CD4-positive, alpha-beta T cell treated with Interleukin-6 at 100 ng/mL for 8 hours (primary cell): ENCODE data around the gene HIVEP3.
A peak's percentile ranks its signal among the peaks of the same experiment; 100 is the strongest.
"Not testable (repeated sequence)": the region's sequence is repeated elsewhere in the genome, so short reads cannot be mapped to it uniquely, and the experiment has no call there.

Experiments
- DNase-seq: peaks from one replicate; pipeline ENCODE4 v3.0.0-alpha.2; 2020; ENCODE audit warnings: mixed read lengths, low spot score

The HIVEP3 gene

DNA sequence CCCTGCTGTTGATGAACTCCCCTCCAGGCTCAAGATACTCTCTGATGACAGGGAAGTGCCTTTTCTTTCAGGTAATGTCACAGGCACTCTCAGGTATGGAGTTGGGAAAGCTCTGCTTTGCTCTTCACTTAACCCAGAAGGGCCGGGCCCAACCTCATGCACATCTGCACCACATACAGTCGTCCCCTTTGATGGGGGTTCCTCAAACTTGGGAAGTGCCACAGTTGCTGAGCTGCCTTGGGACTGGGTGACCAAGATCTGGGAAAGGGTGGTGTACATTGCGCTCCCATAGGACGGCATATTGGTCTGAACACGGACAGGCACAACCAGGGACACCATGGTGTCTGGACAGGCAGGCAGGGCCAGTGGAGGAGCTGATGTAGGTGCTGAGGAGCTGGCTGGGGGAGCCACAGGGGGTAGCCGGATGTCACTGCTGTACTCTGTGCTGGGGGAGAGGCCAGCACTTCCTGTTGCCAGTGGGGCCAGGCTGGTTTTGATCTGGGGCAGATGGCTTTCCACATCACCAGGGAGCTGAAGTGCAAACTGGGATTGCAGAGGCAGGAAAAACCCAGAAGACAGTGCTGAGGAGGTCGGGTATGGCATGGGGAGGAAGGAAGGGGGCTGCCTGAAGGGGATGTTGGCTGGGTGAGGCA, 338.1 kb downstream of the HIVEP3 start:
- no peak for DNase-seq

GRCh38 chr1:41580021-41580420, 338.7 kb downstream of the HIVEP3 start:
- DNase-seq, result no peak

DNA sequence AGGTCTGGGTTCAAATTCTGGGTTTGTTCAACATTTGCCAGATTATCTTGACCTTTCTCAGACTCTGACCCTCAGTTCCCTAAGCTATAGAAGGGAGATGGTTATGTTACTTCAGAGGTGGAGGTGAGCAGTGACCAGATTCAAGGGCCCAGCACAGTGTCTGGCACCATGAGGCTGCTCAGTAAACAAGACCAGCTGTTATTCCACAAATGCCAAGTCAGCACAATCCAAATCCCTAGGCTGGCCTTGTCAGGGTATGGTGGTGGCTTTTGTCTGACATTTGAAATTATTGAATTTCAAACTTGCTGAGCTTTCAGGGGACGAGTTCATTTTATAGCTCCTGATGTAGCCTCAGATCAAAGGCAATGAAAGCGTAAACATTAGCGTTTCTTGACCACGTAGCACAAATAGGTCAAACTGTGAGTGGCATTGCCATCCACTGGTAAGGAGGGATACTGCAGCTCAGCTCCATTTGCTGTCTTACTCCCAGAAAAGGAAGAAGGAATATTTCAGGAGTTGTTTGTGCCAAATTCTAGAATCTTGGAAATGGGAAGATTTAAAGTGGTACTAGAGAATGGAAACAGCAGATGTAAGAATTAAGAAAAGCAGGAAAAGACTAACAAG, 339.9 kb downstream of the HIVEP3 start:
- no peak for DNase-seq

GRCh38 chr1:41576620-41577019, 342.1 kb downstream of the HIVEP3 start:
- DNase-seq, result no peak

DNA sequence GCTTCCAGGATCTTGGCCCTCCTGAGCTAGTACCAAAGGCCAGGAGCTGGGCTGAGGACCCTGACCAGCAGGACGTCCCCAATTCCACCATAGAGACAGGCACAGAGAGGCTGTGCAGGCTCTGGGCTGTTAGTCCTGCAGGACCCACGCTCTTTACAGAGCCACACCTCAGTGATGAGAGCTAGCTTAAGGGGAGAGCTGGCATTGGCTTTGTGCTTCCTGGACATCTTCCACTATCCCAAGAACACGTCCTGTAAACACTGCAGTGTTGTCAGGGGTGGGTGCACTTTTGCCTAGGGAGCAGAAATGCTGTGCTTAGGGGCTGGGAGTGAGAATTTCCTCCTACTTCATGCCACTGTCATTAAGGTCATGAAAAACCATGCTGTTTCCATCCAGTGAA, 342.5 kb downstream of the HIVEP3 start:
- DNase-seq, result no peak

DNA sequence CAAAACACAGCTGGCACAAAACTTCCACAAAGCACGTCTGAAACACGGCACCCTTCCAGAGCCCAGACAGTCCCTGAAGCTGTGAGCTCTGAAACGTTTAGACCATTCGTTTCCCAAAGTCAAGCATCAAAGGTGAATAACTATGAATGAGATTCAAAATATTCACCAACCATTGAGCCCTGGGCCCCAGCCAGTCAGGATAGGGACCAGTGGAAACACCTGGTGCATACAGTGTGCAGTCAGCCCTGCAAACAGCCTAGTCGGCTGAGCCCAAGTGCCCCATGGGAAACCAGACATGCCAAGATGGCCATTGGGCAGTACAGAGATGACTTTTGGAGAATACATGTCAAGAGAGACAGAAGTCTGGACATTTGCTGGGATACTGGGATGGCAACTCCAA, 343.9 kb downstream of the HIVEP3 start:
- no peak for DNase-seq

- peak; percentile 77 for DNase-seq
Observed at GRCh38 chr1:41573785-41574713, 344.7 kb downstream of the HIVEP3 start.

GRCh38 chr1:41573194-41573593, 345.5 kb downstream of the HIVEP3 start:
- no peak for DNase-seq

- DNase-seq, result no peak
Observed at GRCh38 chr1:41572224-41572623, 346.5 kb downstream of the HIVEP3 start.

DNA sequence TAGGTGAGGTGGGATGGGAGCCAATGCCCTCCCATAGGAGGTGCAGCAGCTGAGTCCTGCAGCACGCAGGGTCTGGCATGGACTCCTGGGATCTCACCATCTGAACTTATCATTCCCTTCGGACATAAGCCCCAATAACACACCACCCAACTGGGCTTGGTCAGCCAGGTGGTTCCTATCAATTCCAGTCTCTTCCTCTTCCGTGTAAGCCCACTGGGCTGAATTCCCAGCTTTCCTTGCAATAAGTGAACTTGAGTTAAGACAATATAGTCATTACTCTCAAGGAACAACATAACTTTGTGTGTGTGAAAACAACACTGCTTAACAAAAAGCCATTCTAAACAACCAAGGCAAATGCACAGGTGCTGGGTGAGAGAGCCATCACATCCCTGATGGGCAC, 347.7 kb downstream of the HIVEP3 start:
- DNase-seq, result no peak

DNA sequence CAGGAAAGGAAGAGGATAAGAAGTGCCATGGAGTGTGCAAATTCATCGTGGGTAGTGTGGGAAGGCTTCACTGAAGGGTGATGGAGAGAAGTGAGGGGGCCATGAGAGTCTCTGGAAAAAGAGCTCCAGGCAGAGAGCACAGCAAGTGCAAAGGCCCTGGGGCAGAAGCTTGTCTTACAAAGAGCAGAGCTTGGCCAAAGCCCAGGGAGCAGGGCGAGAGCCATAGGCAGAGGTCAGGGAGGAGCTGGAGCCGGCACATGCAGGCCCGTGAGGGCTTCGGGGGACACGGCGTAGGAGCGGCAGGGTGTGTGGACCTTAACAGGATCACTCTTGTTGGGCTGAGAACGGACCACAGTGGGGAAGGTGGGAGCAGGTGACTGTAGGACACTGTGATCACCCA, 350.5 kb downstream of the HIVEP3 start:
- DNase-seq, result no peak

GRCh38 chr1:41566969-41567368, 351.8 kb downstream of the HIVEP3 start:
- DNase-seq, result no peak

- DNase-seq, result no peak
Observed at GRCh38 chr1:41566274-41566885, 352.3 kb downstream of the HIVEP3 start.

DNA sequence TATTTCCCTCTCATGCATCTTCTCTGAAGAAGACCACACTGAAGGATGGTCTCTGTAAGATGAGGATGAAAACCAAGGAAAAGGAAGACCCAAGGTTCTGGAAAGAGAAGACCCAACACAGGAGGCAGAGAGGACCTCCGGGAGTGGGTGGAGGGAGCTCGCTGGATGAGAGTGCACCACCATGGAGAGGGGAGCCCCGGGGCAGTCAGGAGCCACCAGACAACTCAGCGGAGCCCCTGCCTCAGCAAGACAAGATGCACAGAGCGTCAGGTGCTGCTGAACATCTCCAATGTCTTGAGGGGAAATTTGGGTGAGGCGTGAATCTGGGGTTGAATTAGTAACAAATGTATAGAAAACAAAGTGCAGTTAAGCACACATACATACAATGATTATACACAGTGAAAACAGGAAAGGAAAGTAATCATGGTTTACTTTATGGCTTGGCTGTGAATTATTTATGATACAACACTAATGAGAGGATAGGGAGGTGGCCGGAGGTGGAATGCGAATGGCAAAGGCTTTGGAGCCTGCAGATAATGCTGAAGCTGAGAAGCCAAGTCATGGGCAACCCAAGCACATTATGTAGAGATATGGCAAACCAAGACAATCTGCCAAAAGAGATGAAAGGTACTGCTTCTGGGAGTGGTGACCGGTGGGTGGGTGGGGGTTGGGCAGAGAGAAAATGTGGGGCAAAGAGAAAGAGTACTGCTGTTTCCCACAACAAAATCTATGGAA, 353.8 kb downstream of the HIVEP3 start:
- no peak for DNase-seq

GRCh38 chr1:41562328-41562727, 356.4 kb downstream of the HIVEP3 start:
- no peak for DNase-seq

DNA sequence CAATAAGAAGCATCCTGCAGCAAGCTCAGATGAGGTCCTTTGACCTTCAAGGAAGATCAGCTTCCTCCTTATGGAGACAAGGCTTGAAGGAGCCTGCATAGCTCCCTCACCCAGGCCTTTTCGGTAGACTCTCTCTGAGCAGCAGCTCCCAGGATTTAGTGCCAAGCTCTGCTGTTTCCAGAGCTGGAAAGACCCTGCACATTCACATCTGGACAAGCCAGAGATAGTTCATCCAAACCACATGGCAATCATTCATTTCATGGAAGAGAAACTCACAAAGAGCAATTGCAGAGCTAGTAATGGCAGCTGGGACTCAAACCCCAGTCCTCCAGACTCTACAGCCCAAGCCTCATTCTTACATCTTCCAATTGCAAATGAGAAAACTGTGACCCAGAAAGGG, 357.8 kb downstream of the HIVEP3 start:
- no peak for DNase-seq

- DNase-seq, result no peak
Observed at GRCh38 chr1:41560496-41560895, 358.2 kb downstream of the HIVEP3 start.

GRCh38 chr1:41559331-41559730, 359.4 kb downstream of the HIVEP3 start:
- DNase-seq, result no peak

GRCh38 chr1:41558761-41559171, 360.0 kb downstream of the HIVEP3 start:
- no peak for DNase-seq

- DNase-seq, result no peak
Observed at GRCh38 chr1:41557751-41558455, 360.8 kb downstream of the HIVEP3 start.

DNA sequence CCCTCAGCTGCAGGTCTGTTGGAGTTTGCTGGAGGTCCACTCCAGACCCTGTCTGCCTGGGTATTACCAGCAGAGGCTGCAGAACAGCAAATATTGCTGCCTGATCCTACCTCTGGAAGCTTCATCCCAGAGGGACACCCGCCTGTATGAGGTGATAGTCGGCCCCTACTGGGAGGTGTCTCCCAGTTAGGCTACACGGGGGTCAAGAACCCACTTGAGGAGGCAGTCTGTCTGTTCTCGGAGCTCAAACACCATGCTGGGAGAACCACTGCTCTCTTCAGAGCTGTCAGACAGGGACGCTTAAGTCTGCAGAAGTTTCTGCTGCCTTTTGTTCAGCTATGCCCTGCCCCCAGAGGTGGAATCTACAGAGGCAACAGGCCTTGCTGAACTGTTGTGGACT, 364.0 kb downstream of the HIVEP3 start:
- DNase-seq, result not testable (repeated sequence)
